H1 (cell line): ENCODE measurements around the gene SMAD6.

Experiments used
- CBX5 ChIP-seq: fragments of 300-800, 300-1000 bp; sonication (generic); IDR thresholded peaks from 2 replicates; pipeline ENCODE4 v1.7.1; 2016; ENCODE audit warnings: antibody characterized with exemption, low read length, low read depth
- CBX8 ChIP-seq: fragments of 300-800, 300-1000 bp; sonication (generic); IDR thresholded peaks from 2 replicates; pipeline ENCODE4 v1.7.1; 2016; ENCODE audit warnings: low read depth, low read length, borderline replicate concordance
- CEBPB ChIP-seq: IDR thresholded peaks from 2 replicates; pipeline ENCODE4 v1.6.1; 2012; ENCODE audit warnings: low read depth, low read length
- EP300 ChIP-seq, 2 experiments: IDR thresholded peaks; 1 replicate in 1 of 2; 2 replicates in 1 of 2; pipeline ENCODE4 v1.6.1; 2011 to 2012; ENCODE audit warnings: low read depth in 2 of 2, low read length in 2 of 2, mild to moderate bottlenecking in 2 of 2, borderline replicate concordance in 1 of 2, inconsistent platforms in 1 of 2, moderate library complexity in 1 of 2
- EZH2 ChIP-seq: fragments of 200-600 bp; sonication (generic); IDR thresholded peaks from 2 replicates; pipeline ENCODE4 v1.7.1; 2012; ENCODE audit warnings: low read depth, mild to moderate bottlenecking, moderate library complexity, low read length, inconsistent platforms; ENCODE audit not compliant: severe bottlenecking
- GABPA ChIP-seq: IDR thresholded peaks from 2 replicates; pipeline ENCODE4 v1.6.1; 2011; ENCODE audit warnings: mild to moderate bottlenecking, low read length, moderate library complexity, borderline replicate concordance; ENCODE audit not compliant: insufficient read depth
- HDAC6 ChIP-seq: IDR thresholded peaks from one replicate; pipeline ENCODE4 v1.7.1; 2012; ENCODE audit warnings: low read depth, mild to moderate bottlenecking, inconsistent platforms, low read length, moderate library complexity
- JUND ChIP-seq: IDR thresholded peaks from 2 replicates; pipeline ENCODE4 v1.6.1; 2011; ENCODE audit warnings: mild to moderate bottlenecking, improper control_type of control experiment, low read length
- POLR2A ChIP-seq, 2 experiments: IDR thresholded peaks; 1 replicate in 1 of 2; 2 replicates in 1 of 2; pipeline ENCODE4 v1.6.1; 2011; ENCODE audit warnings: low read depth in 2 of 2, low read length in 2 of 2, mild to moderate bottlenecking in 2 of 2; ENCODE audit errors: control extremely low read depth in 1 of 2
- RNF2 ChIP-seq: fragments of 200-900, 300-1000 bp; sonication (generic); IDR thresholded peaks from 2 replicates; pipeline ENCODE4 v1.7.1; 2016; ENCODE audit warnings: borderline replicate concordance, low read depth, mild to moderate bottlenecking, antibody characterized with exemption, low read length; ENCODE audit not compliant: poor library complexity, severe bottlenecking; ENCODE audit errors: missing control alignments
- TAF1 ChIP-seq: IDR thresholded peaks from 2 replicates; pipeline ENCODE4 v1.6.1; 2011; ENCODE audit warnings: mild to moderate bottlenecking, low read depth, low read length
- TEAD4 ChIP-seq: IDR thresholded peaks from 2 replicates; pipeline ENCODE4 v1.6.1; 2012; ENCODE audit warnings: low read depth, low read length, inconsistent platforms, mixed read lengths
- TF ChIP-seq, protein P1 (sequence below), 3 experiments: IDR thresholded peaks; 1 replicate in 2 of 3; 2 replicates in 1 of 3; pipeline versions ENCODE4 v1.5.1 to v1.6.1; 2011; ENCODE audit warnings: low read length in 3 of 3, mild to moderate bottlenecking in 3 of 3, inconsistent platforms in 2 of 3, low read depth in 1 of 3, moderate library complexity in 1 of 3; ENCODE audit not compliant: insufficient read depth in 1 of 3; ENCODE audit errors: control extremely low read depth in 1 of 3
- TF ChIP-seq, protein P2 (sequence below): IDR thresholded peaks from 2 replicates; pipeline ENCODE4 v1.6.1; 2012; ENCODE audit warnings: inconsistent platforms

DNA sequence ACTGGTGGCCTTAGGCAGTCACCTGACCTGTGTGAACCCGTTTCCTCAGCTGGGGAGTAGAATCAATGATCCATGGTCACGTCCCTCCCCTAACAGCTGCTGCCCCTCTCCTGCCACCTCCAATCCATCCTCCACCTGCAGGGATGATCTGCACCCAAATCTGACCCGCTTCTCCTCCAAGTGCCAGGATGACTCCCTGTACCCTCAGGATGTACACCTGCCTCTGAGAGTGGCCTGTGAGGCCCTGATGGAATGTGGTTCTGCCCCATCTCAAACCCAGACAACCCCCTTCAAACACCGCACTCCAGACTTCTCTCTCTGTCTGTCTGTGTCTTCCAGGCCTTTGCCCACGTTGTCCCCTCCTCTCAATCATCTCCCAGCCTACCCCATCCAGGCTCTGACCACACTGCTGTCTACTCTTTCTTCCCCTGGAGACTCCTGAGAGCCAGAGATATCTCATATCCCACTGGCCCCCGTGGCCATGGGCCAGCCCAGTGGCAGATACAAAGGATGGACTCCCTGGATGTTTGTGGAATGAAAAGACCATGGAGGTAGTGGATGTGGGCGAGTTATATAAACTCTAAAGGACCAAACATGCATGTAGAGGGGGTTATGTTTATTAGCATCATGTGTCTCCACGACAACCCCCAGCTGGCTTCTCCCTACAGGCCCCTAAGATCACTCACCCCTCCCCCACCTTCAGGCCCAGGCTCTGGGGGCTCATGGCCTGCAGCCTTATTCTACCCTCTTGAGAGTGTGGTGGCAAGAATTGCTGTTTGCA lies 84.9 kb downstream of the SMAD6 start:
- TF ChIP-seq, protein P1, sequence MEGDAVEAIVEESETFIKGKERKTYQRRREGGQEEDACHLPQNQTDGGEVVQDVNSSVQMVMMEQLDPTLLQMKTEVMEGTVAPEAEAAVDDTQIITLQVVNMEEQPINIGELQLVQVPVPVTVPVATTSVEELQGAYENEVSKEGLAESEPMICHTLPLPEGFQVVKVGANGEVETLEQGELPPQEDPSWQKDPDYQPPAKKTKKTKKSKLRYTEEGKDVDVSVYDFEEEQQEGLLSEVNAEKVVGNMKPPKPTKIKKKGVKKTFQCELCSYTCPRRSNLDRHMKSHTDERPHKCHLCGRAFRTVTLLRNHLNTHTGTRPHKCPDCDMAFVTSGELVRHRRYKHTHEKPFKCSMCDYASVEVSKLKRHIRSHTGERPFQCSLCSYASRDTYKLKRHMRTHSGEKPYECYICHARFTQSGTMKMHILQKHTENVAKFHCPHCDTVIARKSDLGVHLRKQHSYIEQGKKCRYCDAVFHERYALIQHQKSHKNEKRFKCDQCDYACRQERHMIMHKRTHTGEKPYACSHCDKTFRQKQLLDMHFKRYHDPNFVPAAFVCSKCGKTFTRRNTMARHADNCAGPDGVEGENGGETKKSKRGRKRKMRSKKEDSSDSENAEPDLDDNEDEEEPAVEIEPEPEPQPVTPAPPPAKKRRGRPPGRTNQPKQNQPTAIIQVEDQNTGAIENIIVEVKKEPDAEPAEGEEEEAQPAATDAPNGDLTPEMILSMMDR (IDR thresholded peaks at IDR 0.05; ENCODE audit: control extremely low read depth in 1 of 3, insufficient read depth in 1 of 3, low read depth in 1 of 3, low read length in 3 of 3), result no peak
- TF ChIP-seq TAF1 (no peak), RNF2 (no peak), JUND (no peak), POLR2A (IDR thresholded peaks at IDR 0.05; ENCODE audit: control extremely low read depth in 1 of 2, low read depth in 2 of 2, low read length in 2 of 2) (no peak), CBX5 (no peak), CEBPB (no peak), GABPA (no peak), EZH2 (no peak), TEAD4 (no peak), EP300 (IDR thresholded peaks at IDR 0.05; ENCODE audit: borderline replicate concordance in 1 of 2, low read depth in 2 of 2, low read length in 2 of 2) (no peak), CBX8 (no peak), HDAC6 (no peak)
- TF ChIP-seq, protein P2, sequence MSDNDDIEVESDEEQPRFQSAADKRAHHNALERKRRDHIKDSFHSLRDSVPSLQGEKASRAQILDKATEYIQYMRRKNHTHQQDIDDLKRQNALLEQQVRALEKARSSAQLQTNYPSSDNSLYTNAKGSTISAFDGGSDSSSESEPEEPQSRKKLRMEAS, result no peak
